Stimulated activated CD4-positive, alpha-beta T cell treated with anti-CD3 and anti-CD28 coated beads, Interleukin-12 subunit alpha, Interleukin-12 subunit beta, amount 100 ng/mL, for 4 hours (primary cell): ENCODE measurements around the gene MAEA.
A peak's percentile ranks its signal among the peaks of the same experiment; 100 is the strongest.

Experiments used
- DNase-seq: peaks from one replicate; pipeline ENCODE4 v3.0.0-alpha.2; 2020

The MAEA gene

DNA sequence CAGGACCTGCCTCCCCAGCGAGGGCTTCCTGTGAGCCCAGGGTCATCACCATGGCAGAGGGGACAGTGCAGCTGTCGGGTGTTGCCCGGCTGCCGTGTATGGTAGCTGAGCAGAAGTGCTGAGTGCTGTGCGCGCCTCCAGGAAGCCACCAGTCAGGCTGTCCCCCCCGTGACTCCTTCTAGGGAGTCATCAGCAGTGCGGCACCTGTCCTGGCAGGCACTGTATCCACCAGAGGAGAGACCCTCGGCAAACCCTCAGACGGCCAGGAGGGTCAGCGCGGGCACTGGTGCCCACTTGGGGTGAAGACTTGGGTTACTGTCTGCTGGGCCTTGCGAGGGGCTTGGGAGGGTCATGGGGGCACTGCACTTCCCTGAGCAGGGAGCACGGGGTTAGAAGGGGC, 65.7 kb downstream of the MAEA start:
- no peak for DNase-seq

DNA sequence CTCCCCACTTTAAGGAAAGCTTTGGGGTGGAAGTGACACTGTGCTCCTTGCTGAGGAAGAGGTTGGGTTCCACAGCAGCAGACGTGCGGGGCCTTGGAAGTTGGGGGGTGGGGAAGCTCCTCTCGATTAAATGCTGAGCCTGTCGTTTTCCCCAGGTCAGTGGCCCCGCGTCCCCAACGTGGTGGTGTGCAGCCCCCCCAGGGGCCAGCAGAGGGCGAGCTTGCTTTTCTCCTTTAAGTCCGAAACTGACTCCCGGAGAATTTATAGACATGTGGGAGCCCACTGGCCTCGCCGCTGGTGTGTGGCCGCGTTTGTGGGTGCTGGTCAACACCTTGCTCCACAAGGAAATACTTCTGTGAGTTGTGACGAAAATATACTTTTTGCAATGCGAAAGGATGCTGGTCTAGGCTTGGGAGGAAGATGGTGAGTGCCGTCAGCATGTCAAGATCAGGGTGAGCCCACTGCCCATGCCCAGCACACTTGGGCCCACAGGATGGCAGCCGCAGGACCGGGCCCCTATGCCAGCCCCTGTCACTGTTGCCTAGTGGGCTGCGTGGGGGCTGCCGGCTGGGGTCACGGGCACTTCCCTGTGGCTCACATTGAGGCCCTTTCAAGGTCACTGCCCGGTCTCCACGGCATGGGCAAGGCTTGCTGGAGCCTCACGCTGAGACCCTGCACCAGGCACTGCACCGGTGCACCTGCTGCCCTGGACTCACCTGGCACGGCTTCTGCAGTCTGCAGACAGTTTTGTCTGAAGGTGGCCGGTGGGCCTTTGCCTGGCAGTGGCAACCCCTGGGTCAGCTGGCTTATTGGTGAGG, 66.7 kb downstream of the MAEA start:
- peak; percentile 43 for DNase-seq

DNA sequence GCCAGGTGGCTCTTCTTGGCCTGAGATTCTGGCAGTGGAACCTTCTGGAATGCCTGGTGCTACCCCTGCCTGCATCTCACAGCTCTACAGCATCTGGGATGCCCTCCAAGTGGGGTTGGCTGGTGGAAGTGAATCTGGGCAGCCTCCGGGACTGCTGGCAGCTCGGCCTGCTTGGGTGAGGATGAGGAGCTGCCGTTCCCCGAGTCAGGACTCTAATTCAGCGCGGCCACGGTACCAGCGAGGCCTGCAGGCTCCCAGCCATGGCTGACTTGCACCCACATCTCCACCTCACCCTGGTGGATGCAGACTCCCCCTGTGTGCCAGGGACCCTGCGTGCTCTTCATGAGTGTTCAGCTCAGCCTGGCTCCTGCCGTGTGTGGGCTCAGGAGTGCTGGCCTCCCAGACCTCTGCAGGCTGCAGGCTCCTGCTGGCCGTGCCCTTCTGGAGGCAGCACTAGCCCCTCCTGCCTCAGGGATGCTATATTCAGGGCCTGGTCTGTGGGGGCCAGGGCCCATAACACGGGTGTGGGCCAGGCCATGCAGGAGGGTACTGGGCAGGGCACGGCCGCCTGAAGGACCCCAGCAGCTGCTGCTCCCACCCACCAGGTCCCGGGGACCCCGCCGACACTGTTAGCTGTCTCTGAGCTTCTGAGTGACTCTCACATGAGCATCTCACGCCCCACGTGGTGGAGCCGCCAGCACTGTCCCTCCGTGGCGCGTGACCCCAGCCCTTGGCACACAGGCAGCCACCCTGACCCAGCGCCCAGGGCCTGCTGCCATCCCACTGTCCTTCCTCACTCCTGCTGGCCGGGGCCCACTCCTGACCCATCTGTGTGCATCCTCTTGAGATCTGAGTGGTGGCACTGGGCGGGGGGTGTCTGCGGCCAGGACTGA, 67.9 kb downstream of the MAEA start:
- no peak for DNase-seq

DNA sequence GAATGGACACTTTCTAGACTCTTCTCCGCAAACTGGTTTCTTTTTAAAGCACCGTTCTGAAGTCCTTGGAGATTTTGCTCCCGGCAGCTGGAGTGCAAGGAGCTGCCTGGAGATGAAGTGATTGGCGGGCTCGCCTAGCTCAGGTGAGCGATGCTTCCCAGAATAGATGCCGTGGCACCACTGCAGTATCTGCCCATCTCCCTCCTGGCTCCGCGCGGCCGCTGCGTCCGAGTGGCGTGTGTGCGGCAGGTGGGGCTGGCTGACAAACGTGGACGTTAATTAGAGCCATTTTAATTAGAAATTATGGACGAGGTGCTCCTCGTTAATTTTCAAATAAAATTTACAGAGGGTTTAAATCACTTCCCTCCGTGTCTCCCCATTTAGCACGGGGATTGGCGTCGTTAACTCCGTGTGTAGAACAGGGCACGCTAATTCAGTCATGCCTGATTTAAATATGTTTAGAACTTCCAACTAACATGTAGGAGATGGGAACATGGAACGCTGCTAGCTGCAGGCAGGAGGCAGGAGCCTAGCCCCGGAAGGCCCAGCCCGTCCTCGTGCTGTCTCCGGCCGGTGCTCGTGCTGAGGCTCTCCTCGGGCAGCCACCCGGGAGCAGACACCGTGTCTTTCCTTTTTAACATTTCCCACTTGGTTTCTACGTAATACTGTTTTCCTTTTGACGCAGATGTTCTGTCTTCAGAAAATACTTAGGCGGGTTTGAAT, 68.9 kb downstream of the MAEA start:
- DNase-seq, result no peak

DNA sequence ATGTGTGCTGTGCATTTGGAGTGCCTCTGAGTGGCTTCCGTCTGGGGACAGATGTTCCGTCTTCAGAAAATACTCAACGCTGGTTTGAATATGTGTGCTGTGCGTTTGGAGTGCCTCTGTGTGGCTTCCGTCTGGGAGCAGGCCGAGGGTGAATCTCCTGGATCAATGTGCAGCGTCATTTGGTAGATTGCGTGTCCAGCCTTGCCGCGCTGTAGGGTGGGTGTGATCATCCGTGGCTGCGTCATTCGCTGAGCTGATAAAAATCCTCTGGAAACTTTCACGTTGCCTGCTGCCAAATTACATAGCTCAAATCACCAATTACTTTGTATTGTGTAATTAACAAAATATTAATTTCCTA, 69.4 kb downstream of the MAEA start:
- DNase-seq, result no peak

DNA sequence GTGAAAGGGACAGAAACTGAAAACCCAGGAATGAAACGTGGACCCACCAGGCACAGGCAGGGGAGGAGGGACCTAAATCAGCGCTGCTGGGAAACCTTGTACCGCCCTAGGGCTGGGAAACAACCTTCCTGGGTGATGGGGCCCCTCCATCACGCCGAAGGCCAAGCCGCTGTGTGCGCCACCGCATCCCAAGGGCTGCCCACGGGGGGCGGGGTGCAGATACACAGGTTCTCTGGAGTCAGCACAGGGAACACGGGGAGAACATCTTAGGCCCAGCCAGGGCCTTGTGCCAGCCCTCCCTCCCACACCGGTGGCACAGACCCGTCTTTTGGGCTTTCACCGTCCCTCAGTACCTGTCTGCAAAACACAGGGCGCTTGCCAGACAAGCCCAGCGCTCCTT, 70.3 kb downstream of the MAEA start:
- DNase-seq, result no peak

DNA sequence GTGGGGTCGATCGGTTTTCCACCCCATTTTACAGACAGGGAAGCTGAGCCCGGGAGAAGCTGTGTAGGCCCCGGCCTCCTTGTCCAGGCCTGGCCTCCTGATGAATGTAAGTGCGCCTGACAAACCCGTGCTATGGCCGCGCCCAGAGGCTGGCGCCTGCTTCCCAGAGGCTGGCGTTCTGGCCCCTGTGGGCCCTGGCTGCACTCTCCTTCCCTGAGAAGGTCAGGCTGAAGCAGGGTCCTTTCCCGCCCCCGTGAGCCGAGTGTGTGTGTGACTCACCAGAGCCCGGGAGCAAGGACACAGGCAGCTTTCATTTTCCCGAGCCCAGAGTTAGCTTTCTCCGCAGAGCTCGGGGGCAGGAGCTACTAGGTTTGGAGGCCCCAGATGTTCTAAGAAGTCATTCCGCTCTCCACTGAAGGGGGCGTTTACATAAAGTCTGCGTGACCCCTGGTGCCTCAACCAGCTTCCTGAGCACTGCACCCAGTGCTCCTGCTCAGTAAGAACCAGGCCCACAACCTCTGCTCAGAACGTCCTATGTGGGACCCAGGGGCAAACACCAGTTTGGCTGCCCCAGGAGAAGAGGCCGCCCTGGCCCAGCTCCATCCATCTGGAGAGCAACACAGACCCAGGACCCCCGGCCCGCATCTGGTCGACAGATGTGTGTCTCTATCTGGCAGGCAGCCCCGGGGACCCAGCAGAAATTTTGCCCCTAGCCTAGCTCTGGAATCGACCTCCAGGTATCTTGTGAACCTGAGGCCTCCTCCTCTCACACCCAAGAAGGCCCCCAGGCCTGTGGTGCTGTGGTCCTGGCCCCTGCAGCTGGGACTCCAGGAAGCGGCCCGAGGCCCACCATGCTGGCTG, 71.0 kb downstream of the MAEA start:
- DNase-seq, result no peak

DNA sequence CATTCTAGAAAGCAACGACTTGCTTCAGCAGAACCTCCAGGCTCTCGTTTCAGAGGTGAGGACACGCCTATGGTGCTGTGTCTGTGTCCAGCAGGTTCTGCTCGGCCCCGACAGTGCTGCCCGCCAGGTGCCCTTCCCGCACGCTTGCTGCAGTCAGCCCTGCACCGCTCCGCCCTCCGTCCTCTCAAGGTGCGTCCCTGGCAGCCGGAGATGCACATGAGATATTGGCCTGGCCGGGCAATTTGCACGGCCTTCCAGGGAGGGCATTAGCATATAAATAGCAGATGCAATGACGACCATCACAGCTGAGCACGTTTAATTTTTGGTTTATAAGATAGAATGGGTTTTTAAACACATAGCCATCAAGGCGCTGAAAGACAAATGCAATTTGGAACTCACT, 71.7 kb downstream of the MAEA start:
- DNase-seq, result no peak

DNA sequence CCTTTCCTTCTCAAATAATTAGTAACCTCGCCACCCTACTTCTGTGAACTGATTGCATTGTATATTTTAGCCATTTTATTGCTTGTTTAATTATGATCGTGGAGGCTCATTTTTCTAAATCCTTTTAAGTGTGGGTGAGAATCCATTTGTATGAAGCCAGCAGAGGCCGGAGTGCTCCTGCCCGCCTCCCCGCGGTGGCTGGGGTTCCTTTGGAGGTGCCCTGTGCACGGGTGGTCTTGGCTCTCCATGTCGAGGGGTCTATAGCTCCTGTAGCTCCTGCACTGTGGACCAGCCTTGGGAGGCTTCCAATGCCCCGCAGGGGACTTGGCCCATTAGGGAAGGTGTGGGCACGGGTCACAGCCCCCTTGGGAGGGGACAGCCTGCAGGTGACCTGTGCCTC, 72.4 kb downstream of the MAEA start:
- DNase-seq, result no peak

DNA sequence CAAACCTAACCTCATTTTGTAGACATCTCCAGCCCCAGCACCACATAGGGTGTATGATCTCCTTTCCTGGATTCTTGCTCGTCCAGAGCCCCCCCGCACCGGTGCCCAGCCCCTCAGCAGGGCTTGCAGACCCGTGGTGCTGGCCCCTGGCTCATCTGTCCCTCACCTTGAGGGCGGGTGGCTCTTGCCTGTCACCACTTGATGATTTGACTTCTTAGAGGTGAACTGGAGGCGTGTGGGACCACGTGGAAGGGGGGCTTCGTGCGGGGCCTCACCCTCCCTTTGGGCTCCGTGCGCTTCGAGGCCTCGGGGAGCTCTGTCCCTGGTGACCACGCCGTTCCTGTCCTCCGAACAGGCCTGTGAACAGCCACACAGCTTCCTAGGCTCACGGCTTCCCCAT, 72.8 kb downstream of the MAEA start:
- no peak for DNase-seq

DNA sequence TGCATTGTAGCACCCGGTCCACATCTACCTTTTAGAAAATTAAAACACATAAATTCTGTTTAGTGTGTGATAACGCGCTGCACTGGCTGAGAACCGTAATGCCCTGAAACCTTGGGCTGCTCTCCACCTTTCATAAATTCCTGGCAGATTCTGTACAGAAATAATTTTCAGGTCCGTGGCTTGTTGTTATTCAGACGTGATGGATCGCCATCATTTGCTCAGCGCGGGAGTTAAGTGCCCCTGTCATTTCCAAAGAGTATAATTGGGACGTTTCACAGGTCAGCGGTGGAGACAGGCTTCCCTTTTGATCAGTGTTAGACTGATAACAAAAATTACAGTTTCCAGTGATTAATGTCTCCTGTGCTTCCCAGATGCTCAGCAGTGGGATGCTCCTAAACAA, 73.8 kb downstream of the MAEA start:
- no peak for DNase-seq

DNA sequence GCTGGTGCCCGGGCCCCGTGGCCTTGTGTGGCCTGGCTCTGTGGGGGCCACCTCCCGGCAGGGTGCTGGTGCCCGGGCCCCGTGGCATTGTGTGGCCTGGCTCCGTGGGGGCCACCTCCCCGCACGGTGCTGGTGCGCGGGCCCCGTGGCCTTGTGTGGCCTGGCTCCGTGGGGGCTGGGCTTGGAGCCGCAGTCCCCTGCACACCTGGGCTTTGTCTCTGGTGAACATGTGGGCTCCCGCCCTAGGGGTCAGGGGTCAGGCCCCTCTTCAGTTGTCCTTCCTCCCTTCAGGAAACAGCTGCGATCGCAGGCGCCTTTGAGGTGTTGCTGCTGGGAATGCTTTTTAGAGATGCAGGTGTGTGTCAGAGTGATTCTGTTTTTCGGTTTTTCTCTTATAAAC, 74.5 kb downstream of the MAEA start:
- no peak for DNase-seq

DNA sequence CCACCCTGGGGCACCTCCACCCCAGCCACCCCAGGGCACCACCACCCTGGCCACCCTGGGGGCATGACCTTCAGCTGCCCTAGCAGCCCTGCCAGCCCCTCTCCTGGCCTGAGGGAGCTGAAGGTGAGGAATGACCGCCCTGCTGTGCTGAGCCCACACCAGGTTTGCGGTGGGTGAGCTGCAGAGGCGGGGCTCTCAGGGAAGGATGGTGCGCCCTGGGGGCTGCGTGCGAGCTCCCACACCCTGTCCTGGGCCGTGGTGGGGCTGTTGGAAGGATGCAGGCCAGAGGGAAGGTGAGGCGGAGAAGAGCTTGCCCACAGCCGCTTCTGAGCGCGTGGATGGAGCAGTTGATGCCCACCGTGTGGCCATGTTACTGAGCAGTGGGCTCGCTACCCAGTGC, 75.1 kb downstream of the MAEA start:
- no peak for DNase-seq

DNA sequence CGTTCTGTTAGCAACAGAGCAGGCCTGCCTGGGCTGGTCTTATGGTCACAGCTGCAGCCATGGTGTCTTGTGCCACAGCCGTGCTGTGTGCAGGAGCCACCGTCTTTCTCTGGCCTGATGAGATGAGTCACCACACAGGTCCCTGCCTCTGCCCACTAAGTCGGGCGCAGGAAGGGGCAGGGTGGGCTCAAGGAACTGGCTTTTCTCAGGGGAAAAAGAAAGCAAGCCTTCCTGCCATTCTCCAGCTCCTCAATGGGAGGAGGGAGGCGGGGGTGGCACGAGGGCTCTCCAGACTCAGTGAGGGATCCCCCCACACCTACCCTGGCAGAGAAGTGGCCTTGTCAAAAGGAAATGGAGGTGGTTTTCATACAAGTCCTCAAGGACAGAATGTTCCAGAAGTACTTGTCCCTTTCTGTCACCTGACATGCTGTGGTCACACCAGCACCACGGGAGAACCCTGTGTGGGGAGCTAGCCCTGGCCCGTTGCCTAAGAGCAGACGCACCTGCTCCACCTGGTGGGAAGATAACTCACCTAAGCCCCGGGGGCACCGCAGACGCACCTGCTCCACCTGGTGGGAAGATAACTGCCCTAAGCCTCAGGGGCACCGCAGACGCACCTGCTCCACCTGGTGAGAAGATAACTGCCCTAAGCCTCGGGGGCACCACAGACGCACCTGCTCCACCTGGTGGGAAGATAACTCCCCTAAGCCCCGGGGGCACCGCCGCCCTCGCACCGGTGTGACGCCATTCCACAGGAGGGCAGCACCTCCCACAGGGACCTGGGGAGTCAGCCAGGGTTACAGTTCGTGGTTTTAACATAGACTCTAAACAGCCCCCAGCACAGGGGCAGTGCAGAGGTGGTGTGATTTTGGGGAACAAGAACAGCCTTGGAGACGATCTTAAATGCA, 75.8 kb downstream of the MAEA start:
- no peak for DNase-seq

DNA sequence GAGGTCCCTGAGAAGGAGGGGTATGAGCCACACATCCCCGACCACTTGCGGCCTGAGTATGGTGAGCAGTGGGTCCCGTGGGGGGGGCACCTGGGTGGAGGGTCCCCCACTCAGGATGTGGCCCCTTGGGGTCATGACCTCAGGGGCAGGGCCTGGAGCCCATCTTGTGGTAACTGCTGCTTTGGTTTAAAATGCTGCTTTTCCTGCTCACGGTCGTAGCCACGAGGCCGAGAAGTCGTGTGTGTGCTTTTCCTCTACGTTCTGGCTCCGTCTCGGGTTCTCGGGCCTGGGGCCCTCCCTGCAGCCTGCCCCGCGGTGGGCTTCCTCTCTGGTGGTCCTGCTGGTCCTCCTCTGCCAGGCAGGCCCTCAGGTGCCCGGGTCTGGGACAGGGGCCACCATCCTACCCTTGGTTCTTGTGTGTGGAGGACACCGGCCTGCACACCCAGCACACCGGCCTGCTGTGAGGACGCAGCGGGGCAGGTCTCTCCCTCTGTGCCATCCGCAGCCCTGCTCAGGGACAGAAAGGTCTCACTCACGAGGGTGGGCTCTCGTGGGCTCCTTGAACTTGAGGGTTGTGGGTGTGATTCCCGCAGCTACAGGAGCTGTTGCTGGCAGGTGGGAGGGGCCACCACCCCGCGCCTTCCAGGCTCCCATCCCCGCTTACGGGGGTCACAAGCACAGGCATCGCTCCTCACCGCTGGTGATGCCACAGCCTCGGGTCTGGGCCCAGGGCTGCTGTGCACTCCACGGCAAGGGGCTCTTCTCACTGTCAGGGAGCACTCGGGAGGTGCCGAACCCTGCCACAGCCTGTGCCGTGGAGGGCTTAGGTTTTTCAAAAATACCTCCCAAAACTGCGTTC, 76.9 kb downstream of the MAEA start:
- no peak for DNase-seq

DNA sequence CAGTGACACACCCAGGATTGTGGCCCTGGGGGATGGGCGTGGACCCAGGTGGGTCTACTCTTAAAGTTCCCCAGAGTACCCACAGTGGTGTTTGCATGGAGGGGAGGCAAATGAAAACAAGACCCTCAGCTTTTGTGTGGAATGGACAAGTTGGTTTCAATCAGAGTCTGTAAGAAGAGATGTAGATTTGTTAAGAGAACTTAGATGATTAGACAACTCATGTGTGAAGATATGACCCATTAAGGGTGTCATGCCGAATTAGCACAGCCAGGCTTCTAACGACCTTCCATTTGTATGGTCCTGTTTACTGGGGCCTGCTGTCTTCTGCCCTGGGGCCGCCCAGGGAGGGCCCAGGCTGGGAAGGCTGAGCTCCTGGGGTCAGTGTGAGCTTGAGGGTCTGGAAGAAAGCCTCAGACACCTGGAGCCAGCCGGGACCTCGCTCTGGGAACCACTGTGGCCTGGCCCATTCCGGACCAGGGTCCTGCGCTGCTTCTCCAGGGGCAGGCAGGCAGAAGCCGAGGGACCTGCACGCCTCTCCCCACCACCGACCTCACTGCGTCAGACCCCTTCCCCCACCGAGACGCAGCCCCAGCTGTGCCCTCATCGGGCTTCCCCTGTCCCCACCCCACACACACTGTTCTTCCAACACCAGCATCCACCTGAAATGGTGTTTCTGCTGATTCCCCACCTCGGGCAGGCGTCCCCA, 77.7 kb downstream of the MAEA start:
- DNase-seq, result no peak

DNA sequence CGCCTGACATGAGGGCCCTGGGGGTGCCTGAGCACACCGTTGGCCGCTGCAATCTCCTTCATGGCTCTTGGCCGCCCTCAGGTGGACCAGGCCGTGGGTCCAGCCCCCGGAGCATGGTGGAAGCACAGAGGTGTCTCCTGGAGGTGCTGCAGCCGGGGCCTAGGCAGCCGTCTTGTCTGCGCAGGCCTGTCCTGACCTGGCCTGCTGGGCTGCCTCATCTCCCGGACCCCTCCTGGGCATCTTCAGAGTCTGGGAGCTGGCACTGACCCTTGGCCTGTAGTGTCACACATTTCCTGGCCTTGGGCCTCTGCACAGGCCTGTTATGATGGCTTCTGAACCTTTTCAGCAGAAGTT, 78.2 kb downstream of the MAEA start:
- DNase-seq, result no peak

DNA sequence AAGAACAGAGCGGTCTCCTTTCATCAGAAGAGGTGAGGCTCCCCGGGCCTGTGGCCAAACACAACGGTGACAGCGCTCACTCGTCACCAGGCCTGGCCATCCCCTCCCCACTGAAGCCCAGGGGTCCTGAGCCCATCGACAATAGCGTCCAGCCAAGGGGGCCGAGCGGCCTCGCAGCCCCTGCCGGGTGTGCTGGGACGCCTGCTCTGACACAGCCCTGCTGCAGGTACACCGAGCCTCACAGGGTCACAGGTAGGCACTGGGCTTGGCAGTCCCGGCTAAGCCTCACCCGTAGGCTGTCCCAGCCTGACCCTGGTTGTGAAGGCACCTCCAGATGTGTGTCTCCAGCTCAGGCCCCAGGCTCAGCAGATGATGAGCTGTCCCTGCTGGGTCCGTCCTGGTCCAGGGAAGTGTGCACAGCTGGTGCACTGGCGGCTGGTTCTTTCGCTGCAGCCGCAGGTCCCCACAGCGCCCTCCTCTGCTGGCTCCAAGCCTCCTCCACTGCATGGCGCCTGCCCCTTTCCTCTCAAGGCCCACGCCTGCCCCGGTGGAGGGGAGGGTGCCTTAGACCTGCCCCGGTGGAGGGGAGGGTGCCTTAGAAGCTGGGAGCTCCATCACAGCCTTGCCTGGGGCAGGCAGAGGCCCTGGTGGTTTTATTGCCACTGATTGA, 78.9 kb downstream of the MAEA start:
- no peak for DNase-seq

DNA sequence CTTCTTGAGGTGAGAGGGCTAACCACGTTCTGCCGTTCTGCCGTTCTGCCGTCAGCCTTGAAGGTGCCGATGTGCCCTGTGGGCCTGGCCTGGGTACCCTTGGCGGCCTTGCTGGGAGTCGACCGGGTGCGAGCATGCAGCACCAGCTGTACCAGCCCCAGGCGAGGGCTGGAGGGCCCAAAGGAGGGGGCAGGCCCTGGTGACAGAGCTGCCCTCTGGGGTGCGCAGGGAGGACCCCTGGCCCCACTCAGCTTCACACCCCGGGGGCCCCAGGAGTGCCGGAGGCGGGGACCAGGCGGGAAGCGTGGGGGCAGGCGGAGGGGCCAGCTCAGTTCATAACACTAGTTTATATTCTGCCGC, 79.4 kb downstream of the MAEA start:
- DNase-seq, result no peak
